Fibroblast of lung (primary cell): ENCODE measurements around the gene LIF. TPM values are rescaled to one million over a fixed set of nuclear protein-coding genes. Genes with fewer than 3 reads are reported as not detected.

Experiments
- DNase-seq, 2 donors: peaks; one replicate each; pipeline versions ENCODE4 v3.0.0 to v3.0.0-alpha.2; 2010; ENCODE audit warnings: low read depth in 2 of 2
- H2AFZ ChIP-seq: 2 replicates; pipeline ENCODE4 v1.5.1; 2012; ENCODE audit warnings: low read length, control low read depth, inconsistent platforms
- H3K27ac ChIP-seq: 2 replicates; pipeline ENCODE4 v1.5.1; 2011; ENCODE audit warnings: low read length, control low read depth; ENCODE audit not compliant: insufficient read depth
- H3K27me3 ChIP-seq: 2 replicates; pipeline ENCODE4 v1.5.1; 2011; ENCODE audit warnings: mild to moderate bottlenecking, low read length; ENCODE audit not compliant: control insufficient read depth, insufficient read depth
- H3K36me3 ChIP-seq: 2 replicates; pipeline ENCODE4 v1.5.1; 2011; ENCODE audit warnings: low read length; ENCODE audit not compliant: control insufficient read depth, insufficient read depth
- H3K4me1 ChIP-seq: 2 replicates; pipeline ENCODE4 v1.5.1; 2011; ENCODE audit warnings: low read length; ENCODE audit not compliant: control insufficient read depth, insufficient read depth; ENCODE audit errors: extremely low read depth
- H3K4me2 ChIP-seq: 2 replicates; pipeline ENCODE4 v1.5.1; 2011; ENCODE audit warnings: low read length, control low read depth; ENCODE audit not compliant: insufficient read depth; ENCODE audit errors: extremely low read depth
- H3K4me3 ChIP-seq, 4 experiments: fragments of 200-600 bp in 1 of 4; sonication (generic) in 1 of 4; replicated peaks in 1 of 4; 2 replicates each; pipeline ENCODE4 v1.5.1; 2011 to 2016; ENCODE audit warnings: low read length in 4 of 4, low read depth in 3 of 4, mild to moderate bottlenecking in 3 of 4, control low read depth in 2 of 4, inconsistent platforms in 1 of 4, mixed read lengths in 1 of 4; ENCODE audit not compliant: insufficient read depth in 1 of 4; ENCODE audit errors: control extremely low read depth in 1 of 4
- H3K79me2 ChIP-seq: 2 replicates; pipeline ENCODE4 v1.5.1; 2012; ENCODE audit warnings: mild to moderate bottlenecking, low read length, inconsistent platforms; ENCODE audit not compliant: control insufficient read depth, insufficient read depth
- H3K9ac ChIP-seq: 2 replicates; pipeline ENCODE4 v1.5.1; 2011; ENCODE audit warnings: mild to moderate bottlenecking, low read length, control low read depth; ENCODE audit not compliant: insufficient read depth
- H3K9me3 ChIP-seq: 2 replicates; pipeline ENCODE4 v1.5.1; 2012; ENCODE audit warnings: low read depth, low read length; ENCODE audit not compliant: control insufficient read depth, insufficient read depth
- H4K20me1 ChIP-seq: 2 replicates; pipeline ENCODE4 v1.5.1; 2011; ENCODE audit warnings: low read length; ENCODE audit not compliant: control insufficient read depth, insufficient read depth; ENCODE audit errors: extremely low read depth
- EZH2 ChIP-seq: IDR thresholded peaks from 2 replicates; pipeline ENCODE4 v1.5.1; 2012; ENCODE audit warnings: low read length, control low read depth, mild to moderate bottlenecking; ENCODE audit errors: missing control alignments
- polyA plus RNA-seq, 2 donors: library from polyadenylated mRNA; depleted of rRNA in 1 of 2; stranded (reverse) in 1 of 2; unstranded in 1 of 2; fragments of >200 nt; gene quantifications; 2 replicates each; pipeline ENCODE4 v1.2.1, GENCODE V29; 2011 to 2012; ENCODE audit warnings: missing spikeins in 1 of 2
- total RNA-seq: library from RNA; depleted of rRNA; stranded (reverse); fragments of >200 nt; gene quantifications from 2 replicates; pipeline ENCODE4 v1.2.1, GENCODE V29; 2014
- TF ChIP-seq, protein P1 (sequence below), 2 donors: IDR thresholded peaks in 1 of 2; conservative IDR thresholded peaks in 1 of 2; 1 replicate in 1 of 2; 2 replicates in 1 of 2; pipeline ENCODE4 v1.5.1; 2011 to 2012; ENCODE audit warnings: low read length in 2 of 2, control low read depth in 1 of 2, inconsistent platforms in 1 of 2, low read depth in 1 of 2, mild to moderate bottlenecking in 1 of 2

LIF gene
- total and polyA plus RNA-seq, 2 donors (not counting 1 experiment from before 2014, with no cell fraction given), result 4.5 to 11.2 TPM

DNA sequence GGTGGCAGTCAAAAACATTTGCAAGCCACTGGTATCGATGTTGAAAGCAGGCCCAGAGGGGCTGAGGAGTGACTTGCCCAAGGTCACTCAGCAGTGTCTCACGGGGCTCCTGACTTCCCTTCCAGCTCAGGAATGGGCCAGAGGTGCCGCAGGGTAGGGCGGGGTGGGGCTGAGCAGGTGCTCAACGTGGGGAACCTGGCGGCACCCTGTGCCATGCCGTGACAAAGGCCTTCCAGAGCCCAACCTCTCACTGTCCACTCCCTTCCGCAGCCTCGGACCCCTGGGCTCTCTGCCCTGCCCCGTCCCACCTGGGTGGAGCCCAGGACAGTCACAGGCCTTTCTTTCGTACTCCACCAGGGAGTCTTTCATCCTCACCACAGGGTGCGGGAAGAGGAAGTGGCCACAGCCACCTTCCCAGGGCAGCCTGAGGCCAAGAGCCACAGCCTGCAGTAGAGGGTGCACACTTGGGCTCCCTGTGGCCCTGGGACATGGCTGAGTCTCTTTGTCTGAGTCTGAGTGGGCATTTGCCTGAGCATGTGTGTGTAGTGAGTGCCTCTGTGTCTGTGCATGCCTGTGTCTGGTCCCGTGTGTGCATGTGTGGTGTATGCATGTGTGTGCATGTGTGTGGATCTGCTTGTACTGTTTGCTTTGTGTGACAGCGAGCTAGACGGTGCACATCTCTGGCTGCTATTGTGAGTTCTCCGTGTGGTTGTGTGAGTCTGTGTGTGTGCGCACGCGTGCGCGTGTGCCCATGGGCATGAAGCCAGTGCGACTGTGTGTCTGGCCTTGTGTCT lies 6.0 kb upstream of the LIF start:
- no peaks in the 10 kb centered on the region for H3K27me3 ChIP-seq
- no peak overlapping the region for H3K4me3 ChIP-seq
- no peak for DNase-seq
- H3K36me3 ChIP-seq, result no peaks in the 10 kb centered on the region
- no peak overlapping the region for H3K4me2 ChIP-seq
- no peaks in the 10 kb centered on the region for H3K9me3 ChIP-seq
- H3K4me1 ChIP-seq, result peaks cover 45% of the 10 kb centered on the region
- H3K27ac ChIP-seq, result peak overlapping the region; percentile 92
- TF ChIP-seq, protein P1, sequence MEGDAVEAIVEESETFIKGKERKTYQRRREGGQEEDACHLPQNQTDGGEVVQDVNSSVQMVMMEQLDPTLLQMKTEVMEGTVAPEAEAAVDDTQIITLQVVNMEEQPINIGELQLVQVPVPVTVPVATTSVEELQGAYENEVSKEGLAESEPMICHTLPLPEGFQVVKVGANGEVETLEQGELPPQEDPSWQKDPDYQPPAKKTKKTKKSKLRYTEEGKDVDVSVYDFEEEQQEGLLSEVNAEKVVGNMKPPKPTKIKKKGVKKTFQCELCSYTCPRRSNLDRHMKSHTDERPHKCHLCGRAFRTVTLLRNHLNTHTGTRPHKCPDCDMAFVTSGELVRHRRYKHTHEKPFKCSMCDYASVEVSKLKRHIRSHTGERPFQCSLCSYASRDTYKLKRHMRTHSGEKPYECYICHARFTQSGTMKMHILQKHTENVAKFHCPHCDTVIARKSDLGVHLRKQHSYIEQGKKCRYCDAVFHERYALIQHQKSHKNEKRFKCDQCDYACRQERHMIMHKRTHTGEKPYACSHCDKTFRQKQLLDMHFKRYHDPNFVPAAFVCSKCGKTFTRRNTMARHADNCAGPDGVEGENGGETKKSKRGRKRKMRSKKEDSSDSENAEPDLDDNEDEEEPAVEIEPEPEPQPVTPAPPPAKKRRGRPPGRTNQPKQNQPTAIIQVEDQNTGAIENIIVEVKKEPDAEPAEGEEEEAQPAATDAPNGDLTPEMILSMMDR (conservative IDR thresholded peaks at IDR 0.05 in 1 of 2, IDR thresholded peaks at IDR 0.05 in 1 of 2; ENCODE audit: low read depth in 1 of 2, low read length in 2 of 2), result no peak
- TF ChIP-seq EZH2, result no peak
- H2AFZ ChIP-seq, result peak overlapping the region; percentile 3
- H3K9ac ChIP-seq, result peak overlapping the region; percentile 55
- H3K79me2 ChIP-seq, result peaks cover 6% of the 10 kb centered on the region
- no peaks in the 10 kb centered on the region for H4K20me1 ChIP-seq

DNA sequence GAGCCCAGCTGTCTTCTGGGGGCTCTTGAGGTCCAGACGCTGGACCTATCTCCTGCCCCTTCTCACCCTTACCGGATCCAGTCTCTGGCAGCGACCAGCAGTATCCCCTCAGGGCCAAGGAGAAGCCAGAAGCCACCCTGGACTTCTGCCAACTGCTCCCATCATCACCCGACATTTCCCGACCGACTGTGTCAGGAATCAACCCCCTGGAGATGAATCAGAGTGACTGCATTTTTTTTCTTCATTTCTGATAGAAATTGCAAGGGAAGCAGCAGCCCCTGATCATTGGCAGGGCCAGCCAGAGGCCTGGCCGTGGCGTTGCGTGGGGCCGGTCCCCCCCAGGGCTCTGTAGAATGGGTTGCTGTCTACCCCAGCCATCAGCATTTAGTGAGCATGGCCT lies 5.2 kb upstream of the LIF start:
- H3K4me2 ChIP-seq, result no peak overlapping the region
- no peaks in the 10 kb centered on the region for H4K20me1 ChIP-seq
- peaks cover 50% of the 10 kb centered on the region for H3K4me1 ChIP-seq
- H3K9me3 ChIP-seq, result no peaks in the 10 kb centered on the region
- H3K9ac ChIP-seq, result peak overlapping the region; percentile 55
- no peak overlapping the region for H3K4me3 ChIP-seq
- H3K79me2 ChIP-seq, result peaks cover 10% of the 10 kb centered on the region
- peak; percentile 36 to 75 for DNase-seq
- no peak overlapping the region for H2AFZ ChIP-seq
- H3K36me3 ChIP-seq, result no peaks in the 10 kb centered on the region
- H3K27ac ChIP-seq, result peak overlapping the region; percentile 92
- TF ChIP-seq, protein P1 (conservative IDR thresholded peaks at IDR 0.05 in 1 of 2, IDR thresholded peaks at IDR 0.05 in 1 of 2; ENCODE audit: low read depth in 1 of 2, low read length in 2 of 2), result no peak
- TF ChIP-seq EZH2, result no peak
- H3K27me3 ChIP-seq, result no peaks in the 10 kb centered on the region

DNA sequence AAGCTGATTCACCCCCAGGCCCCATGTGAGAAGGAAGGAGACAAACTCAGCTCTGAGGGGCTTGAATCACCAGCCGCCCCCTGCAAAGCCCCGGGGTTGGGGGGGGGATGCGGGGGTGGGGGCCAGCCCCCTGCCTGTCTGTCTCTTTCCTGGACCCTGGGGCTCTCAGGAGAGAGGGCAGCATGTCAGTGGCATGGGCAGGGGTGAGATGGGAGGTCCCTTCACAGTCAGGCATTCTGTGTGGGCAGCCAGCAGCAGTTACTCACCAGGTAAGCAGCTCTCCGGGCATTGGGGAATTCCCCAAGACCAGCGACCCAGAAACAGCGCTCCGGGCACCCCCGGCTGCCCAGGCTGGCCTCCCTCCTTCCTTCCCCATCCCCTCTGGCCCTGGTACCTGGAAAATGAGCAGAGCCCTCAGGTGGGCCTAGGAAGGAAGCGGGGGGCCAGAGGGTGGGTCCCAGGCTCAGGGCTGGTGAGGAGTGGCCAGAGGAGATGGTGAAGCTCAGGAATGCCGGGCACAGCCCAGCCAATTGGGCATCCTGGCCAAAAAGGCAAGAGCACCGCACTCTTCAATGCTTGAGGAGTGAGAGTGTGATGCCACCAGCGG lies 4.2 kb upstream of the LIF start:
- Histone ChIP-seq H2AFZ (no peak overlapping the region), H3K27me3 (no peaks in the 10 kb centered on the region), H3K9me3 (no peaks in the 10 kb centered on the region), H3K36me3 (no peaks in the 10 kb centered on the region), H3K79me2 (peaks cover 17% of the 10 kb centered on the region), H3K4me2 (no peak overlapping the region), H3K27ac (peak overlapping the region; percentile 92), H3K4me3 (no peak overlapping the region), H3K4me1 (peaks cover 47% of the 10 kb centered on the region), H3K9ac (peak overlapping the region; percentile 20), H4K20me1 (no peaks in the 10 kb centered on the region)
- TF ChIP-seq, protein P1 (conservative IDR thresholded peaks at IDR 0.05 in 1 of 2, IDR thresholded peaks at IDR 0.05 in 1 of 2; ENCODE audit: low read depth in 1 of 2, low read length in 2 of 2), result no peak
- DNase-seq, result peak in 1 of 2 donors; percentile 86
